SK-N-SH (cell line): ENCODE data around the gene AHRR.

ENCODE experiments used
- CHD2 ChIP-seq: fragments of 150-350 bp; IDR thresholded peaks from 2 replicates; pipeline ENCODE4 v1.6.1; 2018; ENCODE audit warnings: low read length; ENCODE audit not compliant: partially characterized antibody
- EP300 ChIP-seq, 2 experiments: IDR thresholded peaks; 2 replicates each; pipeline versions ENCODE4 v1.4.0 to v1.6.1; 2012; ENCODE audit warnings: borderline replicate concordance in 1 of 2, low read depth in 1 of 2, low read length in 1 of 2
- EZH2phosphoT487 ChIP-seq: fragments of 200-600 bp; sonication (generic); IDR thresholded peaks from 2 replicates; pipeline ENCODE4 v1.6.1; 2017; ENCODE audit warnings: low read depth, mixed run types, mild to moderate bottlenecking, antibody characterized with exemption, moderate library complexity, borderline replicate concordance
- JUND ChIP-seq: IDR thresholded peaks from 2 replicates; pipeline ENCODE4 v1.4.0; 2012
- POLR2AphosphoS5 ChIP-seq: IDR thresholded peaks from 2 replicates; pipeline ENCODE4 v1.6.1; 2012; ENCODE audit warnings: low read depth, low read length
- RCOR1 ChIP-seq: fragments of 150-350 bp; IDR thresholded peaks from 2 replicates; pipeline ENCODE4 v1.6.1; 2017; ENCODE audit warnings: antibody characterized with exemption, low read length
- TAF1 ChIP-seq: IDR thresholded peaks from 2 replicates; pipeline ENCODE4 v1.6.1; 2012; ENCODE audit warnings: low read depth, mild to moderate bottlenecking, low read length, moderate library complexity, borderline replicate concordance
- YY1 ChIP-seq: IDR thresholded peaks from 2 replicates; pipeline ENCODE4 v1.4.0; 2012; ENCODE audit warnings: low read depth, mild to moderate bottlenecking
- TF ChIP-seq, protein P1 (sequence below): fragments of 200-600 bp; sonication (generic); IDR thresholded peaks from 2 replicates; pipeline ENCODE4 v1.6.1; 2017; ENCODE audit warnings: antibody characterized with exemption, mild to moderate bottlenecking, moderate library complexity

DNA sequence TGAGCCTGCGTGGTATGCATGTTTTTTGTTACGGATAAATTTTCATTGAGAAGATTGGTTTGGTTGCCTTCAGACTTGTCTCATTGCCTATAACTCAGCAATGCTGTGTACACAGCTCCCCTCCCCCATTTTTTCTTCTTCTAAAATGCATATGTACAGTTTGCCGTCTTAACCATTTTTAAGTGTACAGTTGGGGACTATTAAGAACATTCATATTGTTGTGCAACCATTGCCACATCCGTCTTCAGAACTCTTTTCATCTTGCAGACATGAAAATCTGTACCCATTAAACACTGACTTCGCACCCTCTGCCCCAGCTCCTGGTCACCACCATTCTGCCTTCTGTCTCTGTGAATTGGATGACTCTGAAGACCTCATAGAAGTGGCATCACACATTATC lies 127.6 kb downstream of the AHRR start:
- no peak for TF ChIP-seq RCOR1
- TF ChIP-seq CHD2, result no peak
- no peak for TF ChIP-seq POLR2AphosphoS5
- TF ChIP-seq, protein P1, sequence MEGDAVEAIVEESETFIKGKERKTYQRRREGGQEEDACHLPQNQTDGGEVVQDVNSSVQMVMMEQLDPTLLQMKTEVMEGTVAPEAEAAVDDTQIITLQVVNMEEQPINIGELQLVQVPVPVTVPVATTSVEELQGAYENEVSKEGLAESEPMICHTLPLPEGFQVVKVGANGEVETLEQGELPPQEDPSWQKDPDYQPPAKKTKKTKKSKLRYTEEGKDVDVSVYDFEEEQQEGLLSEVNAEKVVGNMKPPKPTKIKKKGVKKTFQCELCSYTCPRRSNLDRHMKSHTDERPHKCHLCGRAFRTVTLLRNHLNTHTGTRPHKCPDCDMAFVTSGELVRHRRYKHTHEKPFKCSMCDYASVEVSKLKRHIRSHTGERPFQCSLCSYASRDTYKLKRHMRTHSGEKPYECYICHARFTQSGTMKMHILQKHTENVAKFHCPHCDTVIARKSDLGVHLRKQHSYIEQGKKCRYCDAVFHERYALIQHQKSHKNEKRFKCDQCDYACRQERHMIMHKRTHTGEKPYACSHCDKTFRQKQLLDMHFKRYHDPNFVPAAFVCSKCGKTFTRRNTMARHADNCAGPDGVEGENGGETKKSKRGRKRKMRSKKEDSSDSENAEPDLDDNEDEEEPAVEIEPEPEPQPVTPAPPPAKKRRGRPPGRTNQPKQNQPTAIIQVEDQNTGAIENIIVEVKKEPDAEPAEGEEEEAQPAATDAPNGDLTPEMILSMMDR, result no peak
- no peak for TF ChIP-seq EP300 (IDR thresholded peaks at IDR 0.05; ENCODE audit: borderline replicate concordance in 1 of 2, low read depth in 1 of 2, low read length in 1 of 2)
- TF ChIP-seq TAF1, result no peak
- no peak for TF ChIP-seq YY1
- no peak for TF ChIP-seq JUND
- TF ChIP-seq EZH2phosphoT487, result no peak
